Measurements from ENCODE around the gene MYO1D.

GRCh38 chr17:32863559-32863958 lies 13.4 kb downstream of the MYO1D start:
- no peak for TF ChIP-seq CTCF (conservative IDR thresholded peaks at IDR 0.05; ENCODE audit: low read depth, low read length)
- TF ChIP-seq EZH2 (IDR thresholded peaks at IDR 0.05; ENCODE audit: low read length, unreplicated experiment), result no peak
